H9 (cell line): ENCODE results near the gene SNX5. TPM values are rescaled to one million over a fixed set of nuclear protein-coding genes. Genes with fewer than 3 reads are reported as not detected.

Experiments
- DNase-seq: peaks from one replicate; pipeline ENCODE4 v3.0.0-alpha.2; 2017
- H2AFZ ChIP-seq: one replicate; pipeline ENCODE4 v1.6.1; 2013; ENCODE audit warnings: mild to moderate bottlenecking, low read length, control low read depth, moderate library complexity
- H2AK5ac ChIP-seq: 2 replicates; pipeline ENCODE4 v1.6.1; 2013; ENCODE audit warnings: low read length, control low read depth, mixed read lengths; ENCODE audit not compliant: insufficient read length
- H2BK120ac ChIP-seq: one replicate; pipeline ENCODE4 v1.6.1; 2013; ENCODE audit warnings: low read depth, mild to moderate bottlenecking, low read length, control low read depth, inconsistent platforms; ENCODE audit not compliant: poor library complexity, severe bottlenecking
- H2BK12ac ChIP-seq: 2 replicates; pipeline ENCODE4 v1.6.1; 2013; ENCODE audit warnings: low read length, control low read depth, mixed read lengths, low read depth; ENCODE audit not compliant: insufficient read length
- H2BK15ac ChIP-seq: 2 replicates; pipeline ENCODE4 v1.6.1; 2013; ENCODE audit warnings: low read depth, low read length, control low read depth
- H2BK20ac ChIP-seq: one replicate; pipeline ENCODE4 v1.6.1; 2013; ENCODE audit warnings: low read depth, mild to moderate bottlenecking, low read length, control low read depth, inconsistent platforms; ENCODE audit not compliant: poor library complexity, severe bottlenecking
- H2BK5ac ChIP-seq: 2 replicates; pipeline ENCODE4 v1.6.1; 2013; ENCODE audit warnings: low read length, control low read depth, mixed read lengths; ENCODE audit not compliant: insufficient read length
- H3K14ac ChIP-seq: 2 replicates; pipeline ENCODE4 v1.6.1; 2013; ENCODE audit warnings: low read length, control low read depth; ENCODE audit not compliant: insufficient read depth
- H3K18ac ChIP-seq: 2 replicates; pipeline ENCODE4 v1.6.1; 2013; ENCODE audit warnings: low read depth, mild to moderate bottlenecking, mixed read lengths, low read length, control low read depth; ENCODE audit not compliant: insufficient read length
- H3K23ac ChIP-seq: 2 replicates; pipeline ENCODE4 v1.6.1; 2013; ENCODE audit warnings: low read length, control low read depth, mixed read lengths, low read depth; ENCODE audit not compliant: insufficient read length
- H3K23me2 ChIP-seq: 2 replicates; pipeline ENCODE4 v1.6.1; 2013; ENCODE audit warnings: low read depth, mild to moderate bottlenecking, mixed read lengths, low read length, control low read depth; ENCODE audit not compliant: insufficient read length, poor library complexity, severe bottlenecking
- H3K27ac ChIP-seq: 2 replicates; pipeline ENCODE4 v1.5.1; 2013; ENCODE audit warnings: low read length, control low read depth, mixed read lengths, low read depth; ENCODE audit not compliant: insufficient read length
- H3K27me3 ChIP-seq: 2 replicates; pipeline ENCODE4 v1.6.1; 2013; ENCODE audit warnings: low read length, control low read depth, inconsistent platforms; ENCODE audit not compliant: insufficient read depth
- H3K4ac ChIP-seq: 2 replicates; pipeline ENCODE4 v1.6.1; 2013; ENCODE audit warnings: low read depth, mild to moderate bottlenecking, control low read depth, inconsistent platforms, low read length, moderate library complexity
- H3K4me1 ChIP-seq: 2 replicates; pipeline ENCODE4 v1.6.1; 2013; ENCODE audit warnings: low read length, control low read depth, inconsistent platforms; ENCODE audit not compliant: insufficient read depth
- H3K4me2 ChIP-seq: 2 replicates; pipeline ENCODE4 v1.6.1; 2013; ENCODE audit warnings: low read length, control low read depth, mixed read lengths; ENCODE audit not compliant: insufficient read length, insufficient read depth
- H3K56ac ChIP-seq: 2 replicates; pipeline ENCODE4 v1.6.1; 2013; ENCODE audit warnings: low read depth, mild to moderate bottlenecking, mixed read lengths, low read length, control low read depth; ENCODE audit not compliant: insufficient read length
- H3K79me1 ChIP-seq: 2 replicates; pipeline ENCODE4 v1.6.1; 2013; ENCODE audit warnings: low read depth, mild to moderate bottlenecking, moderate library complexity, low read length, control low read depth, inconsistent platforms; ENCODE audit not compliant: insufficient read depth, poor library complexity, severe bottlenecking
- H3K79me2 ChIP-seq: 2 replicates; pipeline ENCODE4 v1.6.1; 2013; ENCODE audit warnings: low read length, control low read depth, inconsistent platforms; ENCODE audit not compliant: insufficient read depth
- H3K9ac ChIP-seq: 2 replicates; pipeline ENCODE4 v1.6.1; 2013; ENCODE audit warnings: low read length, control low read depth, mixed read lengths; ENCODE audit not compliant: insufficient read length; ENCODE audit errors: extremely low read depth
- H3K9me3 ChIP-seq: one replicate; pipeline ENCODE4 v1.6.1; 2013; ENCODE audit warnings: low read depth, low read length, inconsistent platforms; ENCODE audit not compliant: control insufficient read depth
- H3T11ph ChIP-seq: one replicate; pipeline ENCODE4 v1.6.1; 2013; ENCODE audit warnings: mild to moderate bottlenecking, low read length, control low read depth, inconsistent platforms
- H4K20me1 ChIP-seq: one replicate; pipeline ENCODE4 v1.6.1; 2013; ENCODE audit not compliant: control insufficient read depth, insufficient read length, insufficient read depth
- H4K5ac ChIP-seq: 2 replicates; pipeline ENCODE4 v1.6.1; 2013; ENCODE audit warnings: low read depth, mild to moderate bottlenecking, mixed read lengths, low read length, control low read depth; ENCODE audit not compliant: insufficient read length
- H4K8ac ChIP-seq: replicated peaks from 2 replicates; pipeline ENCODE4 v1.6.1; 2013; ENCODE audit warnings: low read length, control low read depth, mixed read lengths, low read depth; ENCODE audit not compliant: insufficient read length
- H4K91ac ChIP-seq: 2 replicates; pipeline ENCODE4 v1.6.1; 2013; ENCODE audit warnings: low read depth, mild to moderate bottlenecking, moderate library complexity, mixed read lengths, low read length, control low read depth; ENCODE audit not compliant: insufficient read length
- H3K27ac Mint-ChIP-seq, 3 experiments: 2 replicates in 2 of 3; 3 replicates in 1 of 3; pipeline ENCODE4 v1.8.0; 2020 to 2021; ENCODE audit warnings: mixed read lengths in 3 of 3, mild to moderate bottlenecking in 1 of 3, moderate library complexity in 1 of 3
- H3K27me3 Mint-ChIP-seq: 2 replicates; pipeline ENCODE4 v1.8.0; 2021; ENCODE audit warnings: low read depth, mild to moderate bottlenecking, moderate library complexity, mixed read lengths
- H3K36me3 Mint-ChIP-seq, 3 experiments: 2 replicates in 2 of 3; 3 replicates in 1 of 3; pipeline ENCODE4 v1.8.0; 2020 to 2021; ENCODE audit warnings: low read depth in 3 of 3, mixed read lengths in 3 of 3; ENCODE audit not compliant: insufficient read depth in 1 of 3
- H3K4me1 Mint-ChIP-seq, 2 experiments: 2 replicates each; pipeline ENCODE4 v1.8.0; 2020; ENCODE audit warnings: mixed read lengths in 2 of 2
- H3K4me3 Mint-ChIP-seq, 2 experiments: 2 replicates in 1 of 2; 3 replicates in 1 of 2; pipeline ENCODE4 v1.8.0; 2020 to 2021; ENCODE audit warnings: mild to moderate bottlenecking in 2 of 2, mixed read lengths in 2 of 2, moderate library complexity in 1 of 2
- H3K9me3 Mint-ChIP-seq, 2 experiments: 2 replicates in 1 of 2; 3 replicates in 1 of 2; pipeline ENCODE4 v1.8.0; 2020; ENCODE audit warnings: mild to moderate bottlenecking in 2 of 2, mixed read lengths in 2 of 2, moderate library complexity in 1 of 2
- CTCF ChIP-seq: fragments of 200-600 bp; sonication (generic); conservative IDR thresholded peaks from 3 replicates; pipeline ENCODE4 v1.8.0; 2021; ENCODE audit warnings: antibody characterized with exemption, mild to moderate bottlenecking
- WGBS: extraction: QIAGEN DNeasy Blood & Tissue Kit; methylation state at CpG from one replicate; pipeline ENCODE4 v1.1.7; 2013; ENCODE audit warnings: missing lambda C conversion rate, low lambda C conversion rate, mixed read lengths; ENCODE audit not compliant: insufficient read length; ENCODE audit errors: extremely low coverage; 5-methylcytosine and 5-hydroxymethylcytosine counted together
- total RNA-seq: library from RNA; stranded (reverse); gene quantifications from 2 replicates; pipeline ENCODE4 v1.2.1, GENCODE V29; 2021

SNX5 gene
- total RNA-seq, 1 experiment from 2014 or later: 194 TPM

- peak overlapping the region in 1 of 3 experiments; percentile 83; a peak in 3 of 7 replicates for H3K27ac Mint-ChIP-seq
- no peak overlapping the region for H3K4ac ChIP-seq
These were observed 27.3 kb downstream of the SNX5 start for GRCh38 chr20:17941087-17941825.

More at GRCh38 chr20:17941087-17941825, 27.3 kb downstream of the SNX5 start:
- Histone ChIP-seq H3K14ac (no peak overlapping the region), H3K23ac (no peak overlapping the region), H2AK5ac (no peak overlapping the region), H3K27ac (peak overlapping the region; percentile 50), H3K4me1 (peaks cover 7% of the 10 kb centered on the region; the same call in 1 of the 2 replicates), H3K23me2 (no peaks in the 10 kb centered on the region), H3K9ac (no peak overlapping the region), H2BK20ac (no peak overlapping the region), H3K79me1 (no peaks in the 10 kb centered on the region), H3K79me2 (no peaks in the 10 kb centered on the region), H2AFZ (no peak overlapping the region), H2BK5ac (no peak overlapping the region), H4K91ac (no peak overlapping the region), H3K27me3 (no peaks in the 10 kb centered on the region), H2BK120ac (no peak overlapping the region), H3K18ac (no peak overlapping the region), H4K5ac (no peak overlapping the region), H3K9me3 (no peaks in the 10 kb centered on the region), H3T11ph (no peak overlapping the region), H3K56ac (no peak overlapping the region), H2BK15ac (no peak overlapping the region), H4K8ac (no peak overlapping the region), H4K20me1 (peaks cover 2% of the 10 kb centered on the region), H2BK12ac (no peak overlapping the region), H3K4me2 (no peak overlapping the region)
- Mint-ChIP-seq H3K36me3 (peaks cover 36 to 58% (median 49%) of the 10 kb centered on the region in 3 experiments; a peak in 6 of 7 replicates), H3K4me3 (no peak overlapping the region; a peak in 1 of 5 replicates), H3K4me1 (peaks cover 55 to 60% of the 10 kb centered on the region in 2 experiments), H3K27me3 (peaks cover 11% of the 10 kb centered on the region), H3K9me3 (no peaks in the 10 kb centered on the region)
- DNase-seq: no peak
- no CpG with 5 or more reads among the region's 10 CpGs for WGBS
- no peak for TF ChIP-seq CTCF
